ENCODE data around the gene MAGEB1.
A peak's percentile ranks its signal among the peaks of the same experiment; 100 is the strongest.

The MAGEB1 gene

GRCh38 chrX:30246769-30247489 lies at the start of gene MAGEB1:
Gene MAGEB1 (plus strand): TSS chrX:30247146. CDS start chrX:30250494, 3,348 bp downstream.
- H3K36me3 ChIP-seq (ENCODE audit: insufficient read depth, low read length), result no peaks in the 10 kb centered on the region
- no peaks in the 10 kb centered on the region for H3K9me3 ChIP-seq (ENCODE audit: control insufficient read depth, insufficient read depth, low read length)
- peak within 1 kb of the TSS; percentile 11; the same call in 1 of the 2 replicates for H3K9ac ChIP-seq (ENCODE audit: low read depth, low read length)
- H3K4me1 ChIP-seq (ENCODE audit: insufficient read depth, low read length), result peaks cover 4% of the 10 kb centered on the region; the same call in 1 of the 2 replicates

GRCh38 chrX:30212172-30212571 lies 34.8 kb upstream of the MAGEB1 start:
- Histone ChIP-seq H3K36me3 (ENCODE audit: insufficient read depth, low read length) (no peaks in the 10 kb centered on the region), H3K9ac (ENCODE audit: low read depth, low read length) (no peak overlapping the region), H3K9me3 (ENCODE audit: control insufficient read depth, insufficient read depth, low read length) (no peaks in the 10 kb centered on the region), H3K4me1 (ENCODE audit: insufficient read depth, low read length) (no peaks in the 10 kb centered on the region)

DNA sequence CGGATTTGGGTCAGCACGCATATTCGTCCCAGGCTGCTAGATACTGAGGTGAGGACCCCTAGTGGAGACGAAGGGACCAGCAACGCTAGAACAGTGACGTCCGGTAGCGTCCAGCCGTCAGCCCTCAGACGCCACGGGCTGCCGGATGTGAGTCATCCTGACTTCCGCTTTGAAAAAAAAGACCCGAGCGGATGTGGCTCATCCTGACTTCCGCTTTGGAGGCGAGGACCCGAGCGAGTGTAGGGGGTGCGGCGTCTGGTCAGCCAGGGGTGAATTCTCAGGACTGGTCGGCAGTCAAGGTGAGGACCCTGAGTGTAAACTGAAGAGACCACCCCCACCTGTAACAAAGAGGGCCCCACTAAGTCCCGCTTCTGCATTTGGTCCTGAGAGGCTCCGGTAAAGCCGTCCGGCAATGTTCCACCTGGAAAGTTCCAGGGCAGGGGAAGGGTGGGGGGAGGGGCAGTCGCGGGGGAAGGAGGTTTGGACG lies 31.5 kb upstream of the MAGEB1 start, which contains the start of gene MAGEB2:
MAGEB2 (plus strand) TSS at position 207 of the 487 bp plus-strand sequence. CDS start 3,018 bp downstream, outside the sequence.
- Histone ChIP-seq H3K9me3 (ENCODE audit: control insufficient read depth, insufficient read depth, low read length) (no peaks in the 10 kb centered on the region), H3K9ac (ENCODE audit: low read depth, low read length) (no peak within 1 kb of the TSS), H3K36me3 (ENCODE audit: insufficient read depth, low read length) (no peaks in the 10 kb centered on the region), H3K4me1 (ENCODE audit: insufficient read depth, low read length) (peaks cover 12% of the 10 kb centered on the region; the same call in 1 of the 2 replicates)

GRCh38 chrX:30217465-30217864 lies 29.5 kb upstream of the MAGEB1 start:
- no peaks in the 10 kb centered on the region for H3K9me3 ChIP-seq (ENCODE audit: control insufficient read depth, insufficient read depth, low read length)
- no peaks in the 10 kb centered on the region for H3K36me3 ChIP-seq (ENCODE audit: insufficient read depth, low read length)
- peaks cover 17% of the 10 kb centered on the region for H3K4me1 ChIP-seq (ENCODE audit: insufficient read depth, low read length)
- no peak overlapping the region for H3K9ac ChIP-seq (ENCODE audit: low read depth, low read length)

DNA sequence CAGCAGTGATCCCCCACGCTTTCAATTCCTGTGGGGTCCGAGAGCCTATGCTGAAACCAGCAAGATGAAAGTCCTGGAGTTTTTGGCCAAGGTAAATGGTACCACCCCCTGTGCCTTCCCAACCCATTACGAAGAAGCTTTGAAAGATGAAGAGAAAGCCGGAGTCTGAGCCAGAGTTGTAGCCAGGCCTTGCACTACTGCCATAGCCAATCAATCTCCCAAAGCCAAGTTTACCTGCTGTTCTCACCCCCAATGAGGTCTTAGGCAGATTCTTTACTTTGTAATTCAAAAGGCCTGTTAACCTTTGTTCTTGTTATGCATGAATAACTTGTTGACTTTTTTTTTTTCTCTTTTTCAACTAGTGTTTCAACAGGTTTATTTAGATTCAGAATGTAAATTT lies 27.6 kb upstream of the MAGEB1 start:
- no peaks in the 10 kb centered on the region for H3K36me3 ChIP-seq (ENCODE audit: insufficient read depth, low read length)
- H3K9ac ChIP-seq (ENCODE audit: low read depth, low read length), result no peak overlapping the region
- H3K4me1 ChIP-seq (ENCODE audit: insufficient read depth, low read length), result peaks cover 17% of the 10 kb centered on the region
- no peaks in the 10 kb centered on the region for H3K9me3 ChIP-seq (ENCODE audit: control insufficient read depth, insufficient read depth, low read length)

DNA sequence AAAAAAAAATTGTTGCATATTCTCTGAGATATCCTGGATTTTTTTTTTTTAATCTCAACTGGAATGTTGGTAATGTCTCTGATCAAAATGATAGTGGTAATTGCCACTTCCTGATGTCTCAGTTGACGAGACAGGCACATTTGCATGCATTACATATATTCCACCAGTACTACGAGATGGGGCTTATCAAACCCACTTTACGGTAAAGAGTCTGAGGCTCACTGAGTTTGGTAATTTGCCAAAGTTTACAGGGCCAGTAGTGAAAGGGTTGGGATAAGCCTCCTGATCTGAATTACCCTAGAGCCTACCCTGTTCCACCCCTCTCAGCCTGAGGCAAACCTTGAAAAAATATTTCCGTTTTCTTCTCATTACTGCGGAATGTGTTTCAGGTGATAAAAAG lies 26.3 kb upstream of the MAGEB1 start:
- no peaks in the 10 kb centered on the region for H3K9me3 ChIP-seq (ENCODE audit: control insufficient read depth, insufficient read depth, low read length)
- no peaks in the 10 kb centered on the region for H3K36me3 ChIP-seq (ENCODE audit: insufficient read depth, low read length)
- no peak overlapping the region for H3K9ac ChIP-seq (ENCODE audit: low read depth, low read length)
- H3K4me1 ChIP-seq (ENCODE audit: insufficient read depth, low read length), result peaks cover 17% of the 10 kb centered on the region

GRCh38 chrX:30224536-30224935 lies 22.4 kb upstream of the MAGEB1 start:
- Histone ChIP-seq H3K36me3 (ENCODE audit: insufficient read depth, low read length) (no peaks in the 10 kb centered on the region), H3K9ac (ENCODE audit: low read depth, low read length) (no peak overlapping the region), H3K4me1 (ENCODE audit: insufficient read depth, low read length) (peaks cover 16% of the 10 kb centered on the region)

DNA sequence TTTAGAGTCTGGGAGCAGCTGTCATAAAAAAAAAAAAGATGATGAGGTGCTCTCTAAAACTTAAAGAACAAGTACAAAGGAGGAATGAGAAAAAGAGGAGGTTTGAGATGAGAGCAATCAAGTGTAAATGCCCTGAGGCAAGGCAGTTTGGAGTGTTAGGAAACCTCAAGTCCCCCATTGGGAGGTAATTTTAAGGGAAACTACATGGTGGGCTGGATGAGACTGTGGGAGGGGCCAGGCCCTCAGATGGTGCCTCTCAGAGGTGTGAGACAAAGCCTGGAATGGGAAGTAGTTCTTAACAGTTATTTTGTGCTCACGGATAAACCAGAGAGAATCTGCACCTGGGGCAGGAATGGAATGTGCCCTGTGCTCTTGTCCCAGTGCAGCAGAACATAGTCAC lies 18.4 kb upstream of the MAGEB1 start:
- Histone ChIP-seq H3K9me3 (ENCODE audit: control insufficient read depth, insufficient read depth, low read length) (no peaks in the 10 kb centered on the region), H3K36me3 (ENCODE audit: insufficient read depth, low read length) (no peaks in the 10 kb centered on the region), H3K4me1 (ENCODE audit: insufficient read depth, low read length) (peaks cover 16% of the 10 kb centered on the region), H3K9ac (ENCODE audit: low read depth, low read length) (no peak overlapping the region)

More at GRCh38 chrX:30224536-30224935, 22.4 kb upstream of the MAGEB1 start:
- no peaks in the 10 kb centered on the region for H3K9me3 ChIP-seq (ENCODE audit: control insufficient read depth, insufficient read depth, low read length)

GRCh38 chrX:30230395-30230794 lies 16.6 kb upstream of the MAGEB1 start, which contains the start of gene MAGEB3:
Gene MAGEB3 (plus strand): TSS chrX:30230657. CDS start chrX:30235925, 5,268 bp downstream.
- Histone ChIP-seq H3K9me3 (ENCODE audit: control insufficient read depth, insufficient read depth, low read length) (no peaks in the 10 kb centered on the region), H3K4me1 (ENCODE audit: insufficient read depth, low read length) (peaks cover 16% of the 10 kb centered on the region), H3K36me3 (ENCODE audit: insufficient read depth, low read length) (no peaks in the 10 kb centered on the region), H3K9ac (ENCODE audit: low read depth, low read length) (no peak within 1 kb of the TSS)

GRCh38 chrX:30241724-30242415 lies 5.1 kb upstream of the MAGEB1 start, which contains the start of gene MAGEB4:
Gene MAGEB4 (plus strand): TSS chrX:30242000. CDS start chrX:30242136, 136 bp downstream.
- no peaks in the 10 kb centered on the region for H3K9me3 ChIP-seq (ENCODE audit: control insufficient read depth, insufficient read depth, low read length)
- no peaks in the 10 kb centered on the region for H3K36me3 ChIP-seq (ENCODE audit: insufficient read depth, low read length)
- no peak within 1 kb of the TSS for H3K9ac ChIP-seq (ENCODE audit: low read depth, low read length)
- H3K4me1 ChIP-seq (ENCODE audit: insufficient read depth, low read length), result peaks cover 4% of the 10 kb centered on the region; the same call in 1 of the 2 replicates

DNA sequence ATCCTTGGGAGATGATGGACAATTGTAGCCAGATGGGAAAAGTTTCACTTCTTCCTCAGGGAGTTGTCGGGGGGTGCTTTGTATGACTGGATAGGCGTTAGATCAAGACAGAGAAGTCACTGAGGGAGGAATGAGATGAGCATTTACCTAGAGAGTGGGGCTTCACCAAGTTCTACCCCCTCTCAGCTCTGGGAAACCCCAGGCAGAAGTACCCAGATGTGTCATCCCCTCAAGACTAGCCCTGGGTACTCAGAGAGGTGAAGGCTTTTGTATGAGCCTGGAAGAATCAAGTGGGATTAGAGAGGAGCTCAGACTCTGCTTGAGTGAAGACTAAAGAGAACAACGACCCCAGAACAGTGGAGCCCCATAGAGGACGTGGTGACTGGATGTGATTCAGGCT lies 1.9 kb downstream of the MAGEB1 start:
- H3K36me3 ChIP-seq (ENCODE audit: insufficient read depth, low read length), result no peaks in the 10 kb centered on the region
- no peak overlapping the region for H3K9ac ChIP-seq (ENCODE audit: low read depth, low read length)
- H3K9me3 ChIP-seq (ENCODE audit: control insufficient read depth, insufficient read depth, low read length), result no peaks in the 10 kb centered on the region
- peaks cover 4% of the 10 kb centered on the region; the same call in 1 of the 2 replicates for H3K4me1 ChIP-seq (ENCODE audit: insufficient read depth, low read length)

- H3K9me3 ChIP-seq (ENCODE audit: control insufficient read depth, insufficient read depth, low read length), result peaks cover 7% of the 10 kb centered on the region; the same call in 1 of the 2 replicates
- H3K36me3 ChIP-seq (ENCODE audit: insufficient read depth, low read length), result no peaks in the 10 kb centered on the region
- H3K9ac ChIP-seq (ENCODE audit: low read depth, low read length), result no peak overlapping the region
- no peaks in the 10 kb centered on the region for H3K4me1 ChIP-seq (ENCODE audit: insufficient read depth, low read length)
Observed at GRCh38 chrX:30253257-30253656, 6.3 kb downstream of the MAGEB1 start.

- 0 out of 2 replicates have a peak, but pooled peaks cover 7% of the 10 kb centered on the region for H3K9me3 ChIP-seq (ENCODE audit: control insufficient read depth, insufficient read depth, low read length)
- no peak overlapping the region for H3K9ac ChIP-seq (ENCODE audit: low read depth, low read length)
- no peaks in the 10 kb centered on the region for H3K36me3 ChIP-seq (ENCODE audit: insufficient read depth, low read length)
- no peaks in the 10 kb centered on the region for H3K4me1 ChIP-seq (ENCODE audit: insufficient read depth, low read length)
Observed at GRCh38 chrX:30259927-30260326, 13.0 kb downstream of the MAGEB1 start.

DNA sequence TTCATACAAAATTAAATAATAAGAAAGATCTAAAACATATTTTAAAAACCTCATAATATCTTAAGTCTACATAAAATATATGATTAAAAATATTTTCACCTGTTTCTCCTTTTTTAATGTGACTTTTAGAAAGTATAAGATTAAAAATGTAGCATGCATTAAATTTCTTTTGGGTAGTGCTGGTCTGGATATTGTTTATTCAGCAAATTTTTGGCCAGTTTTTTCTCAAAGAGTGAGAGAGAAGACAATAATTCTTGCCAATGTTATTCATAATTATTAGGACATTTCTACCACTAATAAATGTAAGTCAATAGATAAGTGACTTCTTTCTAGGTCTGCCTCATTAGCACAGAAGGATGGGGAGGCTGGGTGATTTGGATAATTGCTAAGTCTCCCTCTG lies 14.1 kb downstream of the MAGEB1 start:
- Histone ChIP-seq H3K36me3 (ENCODE audit: insufficient read depth, low read length) (no peaks in the 10 kb centered on the region), H3K4me1 (ENCODE audit: insufficient read depth, low read length) (no peaks in the 10 kb centered on the region), H3K9ac (ENCODE audit: low read depth, low read length) (no peak overlapping the region), H3K9me3 (ENCODE audit: control insufficient read depth, insufficient read depth, low read length) (0 out of 2 replicates have a peak, but pooled peaks cover 4% of the 10 kb centered on the region)

Data from ES-I3 (cell line).